ENCODE results near the gene NEURL1B.

DNA sequence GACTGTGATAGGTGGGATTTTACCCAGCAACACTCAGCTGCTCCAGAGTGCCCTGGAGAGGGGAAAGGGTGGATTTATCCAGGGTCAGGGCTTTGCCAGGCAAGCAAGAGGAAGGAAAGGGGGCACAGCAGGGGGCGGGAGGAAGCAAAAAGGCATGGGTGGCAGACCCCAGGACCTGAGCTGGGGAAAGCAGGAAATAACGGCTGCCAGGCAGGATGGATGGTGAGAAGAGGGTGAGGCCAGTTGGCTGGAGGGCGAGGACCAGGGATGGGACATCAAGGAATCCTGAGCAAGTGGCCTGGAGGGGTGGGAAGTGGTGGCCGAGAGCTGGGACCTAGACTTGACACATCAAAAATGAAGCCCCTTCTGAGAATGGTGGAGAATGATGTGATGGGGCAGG is 65.7 kb downstream of the NEURL1B start:
- TF ChIP-seq TAF1 (conservative IDR thresholded peaks at IDR 0.05) (no peak), RAD21 (IDR thresholded peaks at IDR 0.05) (no peak), YY1 (IDR thresholded peaks at IDR 0.05) (no peak), RXRA (IDR thresholded peaks at IDR 0.05) (no peak), JUND (IDR thresholded peaks at IDR 0.05) (no peak), HNF4G (IDR thresholded peaks at IDR 0.05) (no peak), SP1 (IDR thresholded peaks at IDR 0.05) (no peak)
- TF ChIP-seq, protein P1, sequence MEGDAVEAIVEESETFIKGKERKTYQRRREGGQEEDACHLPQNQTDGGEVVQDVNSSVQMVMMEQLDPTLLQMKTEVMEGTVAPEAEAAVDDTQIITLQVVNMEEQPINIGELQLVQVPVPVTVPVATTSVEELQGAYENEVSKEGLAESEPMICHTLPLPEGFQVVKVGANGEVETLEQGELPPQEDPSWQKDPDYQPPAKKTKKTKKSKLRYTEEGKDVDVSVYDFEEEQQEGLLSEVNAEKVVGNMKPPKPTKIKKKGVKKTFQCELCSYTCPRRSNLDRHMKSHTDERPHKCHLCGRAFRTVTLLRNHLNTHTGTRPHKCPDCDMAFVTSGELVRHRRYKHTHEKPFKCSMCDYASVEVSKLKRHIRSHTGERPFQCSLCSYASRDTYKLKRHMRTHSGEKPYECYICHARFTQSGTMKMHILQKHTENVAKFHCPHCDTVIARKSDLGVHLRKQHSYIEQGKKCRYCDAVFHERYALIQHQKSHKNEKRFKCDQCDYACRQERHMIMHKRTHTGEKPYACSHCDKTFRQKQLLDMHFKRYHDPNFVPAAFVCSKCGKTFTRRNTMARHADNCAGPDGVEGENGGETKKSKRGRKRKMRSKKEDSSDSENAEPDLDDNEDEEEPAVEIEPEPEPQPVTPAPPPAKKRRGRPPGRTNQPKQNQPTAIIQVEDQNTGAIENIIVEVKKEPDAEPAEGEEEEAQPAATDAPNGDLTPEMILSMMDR (IDR thresholded peaks at IDR 0.05; ENCODE audit: low read depth, low read length, missing input control): no peak
- TF ChIP-seq, protein P2, sequence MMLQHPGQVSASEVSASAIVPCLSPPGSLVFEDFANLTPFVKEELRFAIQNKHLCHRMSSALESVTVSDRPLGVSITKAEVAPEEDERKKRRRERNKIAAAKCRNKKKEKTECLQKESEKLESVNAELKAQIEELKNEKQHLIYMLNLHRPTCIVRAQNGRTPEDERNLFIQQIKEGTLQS (IDR thresholded peaks at IDR 0.05): no peak
- TF ChIP-seq, protein P3, sequence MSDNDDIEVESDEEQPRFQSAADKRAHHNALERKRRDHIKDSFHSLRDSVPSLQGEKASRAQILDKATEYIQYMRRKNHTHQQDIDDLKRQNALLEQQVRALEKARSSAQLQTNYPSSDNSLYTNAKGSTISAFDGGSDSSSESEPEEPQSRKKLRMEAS (IDR thresholded peaks at IDR 0.05): no peak
- TF ChIP-seq, protein P4, sequence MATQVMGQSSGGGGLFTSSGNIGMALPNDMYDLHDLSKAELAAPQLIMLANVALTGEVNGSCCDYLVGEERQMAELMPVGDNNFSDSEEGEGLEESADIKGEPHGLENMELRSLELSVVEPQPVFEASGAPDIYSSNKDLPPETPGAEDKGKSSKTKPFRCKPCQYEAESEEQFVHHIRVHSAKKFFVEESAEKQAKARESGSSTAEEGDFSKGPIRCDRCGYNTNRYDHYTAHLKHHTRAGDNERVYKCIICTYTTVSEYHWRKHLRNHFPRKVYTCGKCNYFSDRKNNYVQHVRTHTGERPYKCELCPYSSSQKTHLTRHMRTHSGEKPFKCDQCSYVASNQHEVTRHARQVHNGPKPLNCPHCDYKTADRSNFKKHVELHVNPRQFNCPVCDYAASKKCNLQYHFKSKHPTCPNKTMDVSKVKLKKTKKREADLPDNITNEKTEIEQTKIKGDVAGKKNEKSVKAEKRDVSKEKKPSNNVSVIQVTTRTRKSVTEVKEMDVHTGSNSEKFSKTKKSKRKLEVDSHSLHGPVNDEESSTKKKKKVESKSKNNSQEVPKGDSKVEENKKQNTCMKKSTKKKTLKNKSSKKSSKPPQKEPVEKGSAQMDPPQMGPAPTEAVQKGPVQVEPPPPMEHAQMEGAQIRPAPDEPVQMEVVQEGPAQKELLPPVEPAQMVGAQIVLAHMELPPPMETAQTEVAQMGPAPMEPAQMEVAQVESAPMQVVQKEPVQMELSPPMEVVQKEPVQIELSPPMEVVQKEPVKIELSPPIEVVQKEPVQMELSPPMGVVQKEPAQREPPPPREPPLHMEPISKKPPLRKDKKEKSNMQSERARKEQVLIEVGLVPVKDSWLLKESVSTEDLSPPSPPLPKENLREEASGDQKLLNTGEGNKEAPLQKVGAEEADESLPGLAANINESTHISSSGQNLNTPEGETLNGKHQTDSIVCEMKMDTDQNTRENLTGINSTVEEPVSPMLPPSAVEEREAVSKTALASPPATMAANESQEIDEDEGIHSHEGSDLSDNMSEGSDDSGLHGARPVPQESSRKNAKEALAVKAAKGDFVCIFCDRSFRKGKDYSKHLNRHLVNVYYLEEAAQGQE (IDR thresholded peaks at IDR 0.05): no peak
